Mesenchymal stem cell (in vitro differentiated cells and primary cell): ENCODE results near the gene NKAIN2.

Source experiments
- DNase-seq: peaks from one replicate; pipeline ENCODE4 v3.0.0-alpha.2; 2013
- H2AFZ ChIP-seq: one replicate; pipeline ENCODE4 v1.6.1; 2013; ENCODE audit warnings: low read depth, mild to moderate bottlenecking, control low read depth, inconsistent platforms, low read length, moderate library complexity
- H2AK5ac ChIP-seq: 2 replicates; pipeline ENCODE4 v1.6.1; 2013; ENCODE audit warnings: low read length, moderate library complexity, mild to moderate bottlenecking, inconsistent platforms; ENCODE audit not compliant: severe bottlenecking
- H2BK120ac ChIP-seq: one replicate; pipeline ENCODE4 v1.6.1; 2013; ENCODE audit warnings: low read depth, mild to moderate bottlenecking, inconsistent platforms, low read length, moderate library complexity
- H2BK12ac ChIP-seq, 2 experiments: one replicate each; pipeline ENCODE4 v1.6.1; 2013; ENCODE audit warnings: inconsistent platforms in 2 of 2, low read length in 2 of 2, mild to moderate bottlenecking in 2 of 2, moderate library complexity in 2 of 2, control low read depth in 1 of 2
- H2BK15ac ChIP-seq: one replicate; pipeline ENCODE4 v1.6.1; 2013; ENCODE audit warnings: mild to moderate bottlenecking, low read depth, inconsistent platforms; ENCODE audit not compliant: poor library complexity, severe bottlenecking
- H2BK5ac ChIP-seq: 2 replicates; pipeline ENCODE4 v1.6.1; 2013; ENCODE audit warnings: low read depth, mild to moderate bottlenecking, low read length, control low read depth, inconsistent platforms; ENCODE audit not compliant: poor library complexity, severe bottlenecking
- H3K14ac ChIP-seq, 2 experiments: one replicate each; pipeline ENCODE4 v1.6.1; 2013; ENCODE audit warnings: inconsistent platforms in 2 of 2, low read length in 2 of 2, control low read depth in 1 of 2, mild to moderate bottlenecking in 1 of 2, moderate library complexity in 1 of 2
- H3K18ac ChIP-seq, 2 experiments: one replicate each; pipeline ENCODE4 v1.6.1; 2013; ENCODE audit warnings: inconsistent platforms in 2 of 2, low read length in 2 of 2, control low read depth in 1 of 2, low read depth in 1 of 2, mild to moderate bottlenecking in 1 of 2
- H3K23ac ChIP-seq, 2 experiments: one replicate each; pipeline ENCODE4 v1.6.1; 2013; ENCODE audit warnings: inconsistent platforms in 2 of 2, low read length in 2 of 2, mild to moderate bottlenecking in 2 of 2, moderate library complexity in 2 of 2, control low read depth in 1 of 2
- H3K27ac ChIP-seq: 2 replicates; pipeline ENCODE4 v1.5.1; 2013; ENCODE audit warnings: mild to moderate bottlenecking, moderate library complexity, low read length, control low read depth, inconsistent platforms; ENCODE audit not compliant: poor library complexity, severe bottlenecking
- H3K27me3 ChIP-seq, 2 experiments: 2 replicates each; pipeline versions ENCODE4 v1.6.1 to v1.7.0; 2013; ENCODE audit warnings: low read length in 2 of 2, mild to moderate bottlenecking in 2 of 2, moderate library complexity in 2 of 2, control low read depth in 1 of 2, inconsistent platforms in 1 of 2; ENCODE audit not compliant: control insufficient read depth in 1 of 2, insufficient read depth in 1 of 2
- H3K36me3 ChIP-seq, 2 experiments: 2 replicates each; pipeline versions ENCODE4 v1.6.1 to v1.7.0; 2013; ENCODE audit warnings: low read length in 2 of 2, control low read depth in 1 of 2, inconsistent platforms in 1 of 2, low read depth in 1 of 2, mild to moderate bottlenecking in 1 of 2; ENCODE audit not compliant: insufficient read depth in 2 of 2, control insufficient read depth in 1 of 2
- H3K4ac ChIP-seq, 2 experiments: one replicate each; pipeline ENCODE4 v1.6.1; 2013; ENCODE audit warnings: inconsistent platforms in 2 of 2, low read length in 2 of 2, mild to moderate bottlenecking in 2 of 2, moderate library complexity in 2 of 2, control low read depth in 1 of 2, low read depth in 1 of 2
- H3K4me1 ChIP-seq: 2 replicates; pipeline ENCODE4 v1.6.1; 2013; ENCODE audit warnings: low read depth, low read length, control low read depth; ENCODE audit not compliant: control insufficient read depth, insufficient read depth
- H3K4me2 ChIP-seq: 2 replicates; pipeline ENCODE4 v1.6.1; 2013; ENCODE audit warnings: low read length, mild to moderate bottlenecking, inconsistent platforms; ENCODE audit not compliant: poor library complexity, severe bottlenecking
- H3K4me3 ChIP-seq, 2 experiments: 2 replicates each; pipeline versions ENCODE4 v1.5.1 to v1.7.0; 2013; ENCODE audit warnings: low read length in 2 of 2, mild to moderate bottlenecking in 2 of 2, control low read depth in 1 of 2, low read depth in 1 of 2; ENCODE audit not compliant: insufficient read depth in 1 of 2
- H3K79me1 ChIP-seq: replicated peaks from 2 replicates; pipeline ENCODE4 v1.6.1; 2013; ENCODE audit warnings: mild to moderate bottlenecking, control low read depth, low read length, inconsistent platforms; ENCODE audit not compliant: poor library complexity, severe bottlenecking
- H3K9ac ChIP-seq: 2 replicates; pipeline ENCODE4 v1.7.0; 2013; ENCODE audit warnings: mild to moderate bottlenecking, low read length, moderate library complexity
- H3K9me3 ChIP-seq: 2 replicates; pipeline ENCODE4 v1.7.0; 2013; ENCODE audit warnings: mild to moderate bottlenecking, low read length; ENCODE audit not compliant: control insufficient read depth
- H4K8ac ChIP-seq: one replicate; pipeline ENCODE4 v1.6.1; 2013; ENCODE audit warnings: inconsistent platforms, mild to moderate bottlenecking, low read length, moderate library complexity
- H4K91ac ChIP-seq: one replicate; pipeline ENCODE4 v1.6.1; 2013; ENCODE audit warnings: mild to moderate bottlenecking, low read length, inconsistent platforms
- WGBS: methylation state at CpG from one replicate; pipeline ENCODE4 v1.1.7; 2013; ENCODE audit warnings: mixed read lengths; 5-methylcytosine and 5-hydroxymethylcytosine counted together

The NKAIN2 gene

GRCh38 chr6:123810214-123810613 is 6.5 kb downstream of the NKAIN2 start:
- WGBS: 90% methylated on average over 3 of the region's 3 CpGs
- H3K27ac ChIP-seq: no peak overlapping the region

GRCh38 chr6:123810948-123811347 is 7.3 kb downstream of the NKAIN2 start:
- no peaks in the 10 kb centered on the region for H3K79me1 ChIP-seq
- H2BK120ac ChIP-seq: no peak overlapping the region
- no peak overlapping the region for H3K27ac ChIP-seq
- no peak overlapping the region for H3K4me3 ChIP-seq
- H4K91ac ChIP-seq: no peak overlapping the region
- no peak overlapping the region for H3K4ac ChIP-seq
- no peak overlapping the region for H3K9ac ChIP-seq
- no peaks in the 10 kb centered on the region for H3K4me1 ChIP-seq
- H3K9me3 ChIP-seq: no peaks in the 10 kb centered on the region
- H4K8ac ChIP-seq: no peak overlapping the region
- DNase-seq: no peak
- no CpG with 5 or more reads among the region's 2 CpGs for WGBS
- H3K4me2 ChIP-seq: no peak overlapping the region
- peaks cover 0 to 13% of the 10 kb centered on the region in 2 experiments for H3K27me3 ChIP-seq
- H3K23ac ChIP-seq: no peak overlapping the region
- no peak overlapping the region for H2AFZ ChIP-seq
- no peak overlapping the region for H2BK12ac ChIP-seq
- no peak overlapping the region for H2AK5ac ChIP-seq
- no peak overlapping the region for H3K14ac ChIP-seq
- no peaks in the 10 kb centered on the region for H3K36me3 ChIP-seq
- H2BK5ac ChIP-seq: no peak overlapping the region
- no peak overlapping the region for H2BK15ac ChIP-seq
- no peak overlapping the region for H3K18ac ChIP-seq

More at GRCh38 chr6:123810214-123810613, 6.5 kb downstream of the NKAIN2 start:
- no peak overlapping the region for H3K9ac ChIP-seq
- H3K4me2 ChIP-seq: no peak overlapping the region
- no peak overlapping the region for H2BK12ac ChIP-seq
- no peak overlapping the region for H2AFZ ChIP-seq
- H3K27me3 ChIP-seq: peaks cover 0 to 20% of the 10 kb centered on the region in 2 experiments
- H3K79me1 ChIP-seq: no peaks in the 10 kb centered on the region
- no peak overlapping the region for H3K14ac ChIP-seq
- H2BK120ac ChIP-seq: no peak overlapping the region
- H4K91ac ChIP-seq: no peak overlapping the region
- no peak for DNase-seq
- no peak overlapping the region for H3K4me3 ChIP-seq
- H4K8ac ChIP-seq: no peak overlapping the region
- H3K4me1 ChIP-seq: no peaks in the 10 kb centered on the region
- no peak overlapping the region for H2BK15ac ChIP-seq
- H3K36me3 ChIP-seq: no peaks in the 10 kb centered on the region
- H3K4ac ChIP-seq: no peak overlapping the region
- no peak overlapping the region for H3K23ac ChIP-seq
- H3K18ac ChIP-seq: no peak overlapping the region
- no peak overlapping the region for H2AK5ac ChIP-seq
- H3K9me3 ChIP-seq: no peaks in the 10 kb centered on the region
- H2BK5ac ChIP-seq: no peak overlapping the region

- no peak overlapping the region for H3K9ac ChIP-seq
- H2BK15ac ChIP-seq: no peak overlapping the region
- no peaks in the 10 kb centered on the region for H3K79me1 ChIP-seq
- H3K4me1 ChIP-seq: no peaks in the 10 kb centered on the region
- H2BK12ac ChIP-seq: no peak overlapping the region
- H2BK5ac ChIP-seq: no peak overlapping the region
- H3K4me2 ChIP-seq: no peak overlapping the region
- no peak overlapping the region for H3K4ac ChIP-seq
- H3K4me3 ChIP-seq: no peak overlapping the region
- no peaks in the 10 kb centered on the region for H3K9me3 ChIP-seq
- H4K8ac ChIP-seq: no peak overlapping the region
- H3K27me3 ChIP-seq: peaks cover 0 to 10% of the 10 kb centered on the region in 2 experiments
- no peak overlapping the region for H4K91ac ChIP-seq
- no peaks in the 10 kb centered on the region for H3K36me3 ChIP-seq
- H3K27ac ChIP-seq: no peak overlapping the region
- no peak overlapping the region for H2AK5ac ChIP-seq
- no peak overlapping the region for H2BK120ac ChIP-seq
- 75% methylated on average over 1 of the region's 1 CpG for WGBS
- no peak overlapping the region for H3K23ac ChIP-seq
- H3K14ac ChIP-seq: no peak overlapping the region
- no peak overlapping the region for H2AFZ ChIP-seq
- DNase-seq: no peak
- no peak overlapping the region for H3K18ac ChIP-seq
Measured at GRCh38 chr6:123811378-123811777, 7.7 kb downstream of the NKAIN2 start.

GRCh38 chr6:123812621-123813020 is 9.0 kb downstream of the NKAIN2 start:
- Histone ChIP-seq H3K9ac (no peak overlapping the region), H3K4ac (no peak overlapping the region)
- 75% methylated on average over 1 of the region's 2 CpGs for WGBS

More at GRCh38 chr6:123812621-123813020, 9.0 kb downstream of the NKAIN2 start:
- Histone ChIP-seq H3K18ac (no peak overlapping the region), H2BK15ac (no peak overlapping the region), H2AK5ac (no peak overlapping the region), H3K4me3 (no peak overlapping the region), H3K27ac (no peak overlapping the region), H3K4me1 (no peaks in the 10 kb centered on the region), H3K27me3 (peaks cover 0 to 2% of the 10 kb centered on the region in 2 experiments), H2AFZ (no peak overlapping the region), H2BK120ac (no peak overlapping the region), H3K9me3 (no peaks in the 10 kb centered on the region), H2BK12ac (no peak overlapping the region), H3K36me3 (no peaks in the 10 kb centered on the region), H3K79me1 (no peaks in the 10 kb centered on the region), H2BK5ac (no peak overlapping the region), H4K91ac (no peak overlapping the region), H3K23ac (no peak overlapping the region), H3K14ac (no peak overlapping the region), H4K8ac (no peak overlapping the region), H3K4me2 (no peak overlapping the region)
- no peak for DNase-seq
